Endothelial cell (in vitro differentiated cells): ENCODE measurements around the gene GRIN2D. TPM values are rescaled to one million over a fixed set of nuclear protein-coding genes. Genes with fewer than 3 reads are reported as not detected.
"Not testable (repeated sequence)": the region's sequence is repeated elsewhere in the genome, so short reads cannot be mapped to it uniquely, and the experiment has no call there.

ENCODE experiments used
- DNase-seq: peaks from one replicate; pipeline ENCODE4 v3.0.0; 2021; ENCODE audit warnings: low spot score
- H3K27ac Mint-ChIP-seq: one replicate; pipeline ENCODE4 v1.8.0; 2021; ENCODE audit warnings: mixed read lengths, inconsistent platforms; ENCODE audit not compliant: unreplicated experiment
- H3K27me3 Mint-ChIP-seq: one replicate; pipeline ENCODE4 v1.8.0; 2021; ENCODE audit warnings: mild to moderate bottlenecking, moderate library complexity, mixed read lengths, inconsistent platforms; ENCODE audit not compliant: unreplicated experiment
- H3K36me3 Mint-ChIP-seq: one replicate; pipeline ENCODE4 v1.8.0; 2021; ENCODE audit warnings: mild to moderate bottlenecking, low read depth, mixed read lengths, inconsistent platforms; ENCODE audit not compliant: unreplicated experiment
- H3K4me1 Mint-ChIP-seq: one replicate; pipeline ENCODE4 v1.8.0; 2021; ENCODE audit warnings: mild to moderate bottlenecking, mixed read lengths, inconsistent platforms; ENCODE audit not compliant: unreplicated experiment
- H3K4me3 Mint-ChIP-seq: one replicate; pipeline ENCODE4 v1.8.0; 2021; ENCODE audit warnings: mild to moderate bottlenecking, mixed read lengths, inconsistent platforms; ENCODE audit not compliant: unreplicated experiment
- H3K9me3 Mint-ChIP-seq: one replicate; pipeline ENCODE4 v1.8.0; 2021; ENCODE audit warnings: mixed read lengths, inconsistent platforms; ENCODE audit not compliant: unreplicated experiment
- total RNA-seq: library from RNA; stranded (reverse); fragmentation: NEBNext Ultra II Directional; extraction: Animal tissue kit (Norgen Biotek cat#: 25700); gene quantifications from one replicate; pipeline ENCODE4 v1.2.1, GENCODE V29; 2021; ENCODE audit not compliant: unreplicated experiment
- TF ChIP-seq, protein P1 (sequence below): fragments of 200-600 bp; sonication (generic); IDR thresholded peaks from one replicate; pipeline ENCODE4 v1.5.0; 2021; ENCODE audit warnings: antibody characterized with exemption; ENCODE audit not compliant: unreplicated experiment

The GRIN2D gene
- total RNA-seq, 1 donor from 2014 or later = 25.2 TPM

DNA sequence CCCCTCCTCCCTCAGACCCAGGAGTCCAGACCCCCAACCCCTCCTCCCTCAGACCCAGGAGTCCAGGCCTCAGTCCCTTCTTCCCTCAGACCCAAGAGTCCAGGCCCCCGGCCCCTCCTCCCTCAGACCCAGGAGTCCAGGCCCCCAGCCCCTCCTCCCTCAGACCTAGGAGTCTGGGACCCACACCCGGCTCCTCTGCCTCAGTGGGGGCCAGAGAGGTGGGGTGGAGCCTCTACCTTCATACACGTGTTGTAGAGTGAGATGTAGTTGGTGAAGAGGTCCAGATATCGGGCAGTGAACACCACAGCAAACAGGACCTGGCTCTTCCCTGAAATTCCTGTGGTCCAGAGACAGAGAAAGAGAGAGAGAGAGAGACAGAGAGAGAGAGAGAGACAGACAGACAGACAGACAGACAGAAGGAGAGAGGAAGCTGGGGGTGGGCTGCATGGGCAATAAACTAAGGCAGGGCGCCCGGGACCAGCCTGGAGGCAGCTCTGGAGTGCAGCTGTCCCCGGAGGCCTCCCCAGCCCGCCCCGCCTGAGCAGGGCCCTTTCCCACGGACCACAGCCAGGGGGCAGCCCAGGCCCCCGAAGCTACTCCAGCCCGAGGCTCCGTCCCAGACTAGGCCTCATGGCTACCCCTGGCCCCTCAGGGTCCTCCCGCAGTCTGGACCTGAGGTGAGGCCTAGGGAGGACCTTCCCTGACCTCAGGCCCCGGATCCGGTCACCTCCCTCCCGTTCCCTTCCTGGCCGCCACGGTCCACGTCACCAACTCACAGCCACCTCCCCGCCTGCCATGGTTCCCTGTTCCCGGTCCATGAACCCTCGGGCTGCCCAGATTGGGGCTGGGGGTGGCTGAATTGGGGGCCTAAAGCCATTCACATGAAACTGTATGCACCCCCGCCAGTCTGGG lies 3.0 kb upstream of the GRIN2D start:
- Mint-ChIP-seq H3K27ac (peak overlapping the region; percentile 81), H3K9me3 (peaks cover 4% of the 10 kb centered on the region), H3K4me1 (peaks cover 8% of the 10 kb centered on the region), H3K36me3 (peaks cover 21% of the 10 kb centered on the region), H3K4me3 (peak overlapping the region; percentile 98), H3K27me3 (peaks cover 14% of the 10 kb centered on the region)
- peak; percentile 77 for DNase-seq
- TF ChIP-seq, protein P1, sequence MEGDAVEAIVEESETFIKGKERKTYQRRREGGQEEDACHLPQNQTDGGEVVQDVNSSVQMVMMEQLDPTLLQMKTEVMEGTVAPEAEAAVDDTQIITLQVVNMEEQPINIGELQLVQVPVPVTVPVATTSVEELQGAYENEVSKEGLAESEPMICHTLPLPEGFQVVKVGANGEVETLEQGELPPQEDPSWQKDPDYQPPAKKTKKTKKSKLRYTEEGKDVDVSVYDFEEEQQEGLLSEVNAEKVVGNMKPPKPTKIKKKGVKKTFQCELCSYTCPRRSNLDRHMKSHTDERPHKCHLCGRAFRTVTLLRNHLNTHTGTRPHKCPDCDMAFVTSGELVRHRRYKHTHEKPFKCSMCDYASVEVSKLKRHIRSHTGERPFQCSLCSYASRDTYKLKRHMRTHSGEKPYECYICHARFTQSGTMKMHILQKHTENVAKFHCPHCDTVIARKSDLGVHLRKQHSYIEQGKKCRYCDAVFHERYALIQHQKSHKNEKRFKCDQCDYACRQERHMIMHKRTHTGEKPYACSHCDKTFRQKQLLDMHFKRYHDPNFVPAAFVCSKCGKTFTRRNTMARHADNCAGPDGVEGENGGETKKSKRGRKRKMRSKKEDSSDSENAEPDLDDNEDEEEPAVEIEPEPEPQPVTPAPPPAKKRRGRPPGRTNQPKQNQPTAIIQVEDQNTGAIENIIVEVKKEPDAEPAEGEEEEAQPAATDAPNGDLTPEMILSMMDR = peak; percentile 48

DNA sequence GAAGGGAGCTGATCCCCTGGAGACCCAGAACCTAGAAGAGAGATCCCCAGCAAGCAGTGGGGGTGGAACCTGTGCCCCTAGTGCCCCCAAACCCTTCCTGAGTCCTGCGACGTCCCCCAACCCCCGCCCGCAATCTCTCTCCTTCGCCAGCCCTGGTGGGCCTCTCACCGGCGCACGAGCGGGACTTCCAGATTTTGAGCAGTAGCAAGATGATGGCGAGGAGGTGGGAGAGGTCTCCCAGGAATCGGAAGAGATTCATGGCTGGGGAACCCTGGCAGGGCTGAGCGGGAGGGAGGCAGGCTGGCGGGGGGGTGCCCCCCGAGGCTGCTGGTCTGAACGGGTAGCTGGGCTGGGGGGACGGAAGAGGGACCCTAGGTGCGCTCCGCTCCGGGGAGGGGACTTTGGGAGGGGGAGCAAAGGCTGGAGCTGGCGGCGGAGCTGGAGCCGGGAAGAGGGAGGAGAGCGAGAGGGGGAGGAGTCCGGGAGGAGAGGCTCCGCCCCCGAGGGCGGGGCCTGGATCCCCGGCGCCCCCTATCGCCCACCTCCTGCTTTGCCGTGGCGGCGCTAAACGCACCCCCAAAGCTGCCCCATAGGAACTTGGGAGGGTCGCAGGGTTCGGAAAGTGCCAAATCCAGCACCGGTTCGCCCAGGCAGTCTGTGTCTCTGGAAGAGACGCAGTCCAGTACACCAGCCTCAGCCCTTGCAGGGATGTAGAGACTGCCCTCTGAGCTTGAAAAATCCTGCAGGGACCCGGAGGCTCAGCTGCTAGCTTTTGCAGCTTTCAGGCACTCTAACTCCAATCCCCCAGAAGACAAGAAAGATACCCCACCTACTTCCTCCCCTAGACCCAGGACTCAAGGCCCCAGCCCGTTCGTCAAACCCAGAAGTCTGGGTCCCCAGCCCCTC lies 2.1 kb upstream of the GRIN2D start, which contains the start of gene KDELR1:
Gene KDELR1, minus strand, starts transcription at position 452 of the 906 bp plus-strand sequence. Its CDS starts 193 bp downstream, at position 259.
- Mint-ChIP-seq H3K9me3 (peaks cover 4% of the 10 kb centered on the region), H3K4me1 (peaks cover 13% of the 10 kb centered on the region), H3K4me3 (peak within 1 kb of the TSS; percentile 98), H3K27me3 (peaks cover 16% of the 10 kb centered on the region), H3K36me3 (peaks cover 21% of the 10 kb centered on the region), H3K27ac (peak within 1 kb of the TSS; percentile 81)
- DNase-seq = peak; percentile 87
- TF ChIP-seq, protein P1 = peak; percentile 82

DNA sequence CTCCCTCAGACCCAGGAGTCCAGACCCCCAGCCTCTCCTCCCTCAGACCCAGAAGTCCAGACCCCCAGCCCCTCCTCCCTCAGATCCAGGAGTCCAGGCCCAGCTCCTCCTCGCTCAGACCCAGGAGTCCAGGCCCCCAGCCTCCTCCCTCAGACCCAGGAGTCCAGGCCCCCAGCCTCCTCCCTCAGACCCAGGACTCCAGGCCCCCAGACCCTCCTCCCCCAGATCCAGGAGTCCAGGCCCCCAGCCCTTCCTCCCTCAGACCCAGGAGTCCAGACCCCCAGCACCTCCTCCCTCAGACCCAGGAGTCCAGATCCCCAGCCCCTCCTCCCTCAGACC lies 1.5 kb upstream of the GRIN2D start:
- Mint-ChIP-seq H3K27me3 (peaks cover 15% of the 10 kb centered on the region), H3K4me1 (peaks cover 13% of the 10 kb centered on the region), H3K36me3 (peaks cover 21% of the 10 kb centered on the region), H3K4me3 (peak overlapping the region; percentile 42)
- H3K9me3 Mint-ChIP-seq, H3K27ac Mint-ChIP-seq, DNase-seq: not testable (repeated sequence)

DNA sequence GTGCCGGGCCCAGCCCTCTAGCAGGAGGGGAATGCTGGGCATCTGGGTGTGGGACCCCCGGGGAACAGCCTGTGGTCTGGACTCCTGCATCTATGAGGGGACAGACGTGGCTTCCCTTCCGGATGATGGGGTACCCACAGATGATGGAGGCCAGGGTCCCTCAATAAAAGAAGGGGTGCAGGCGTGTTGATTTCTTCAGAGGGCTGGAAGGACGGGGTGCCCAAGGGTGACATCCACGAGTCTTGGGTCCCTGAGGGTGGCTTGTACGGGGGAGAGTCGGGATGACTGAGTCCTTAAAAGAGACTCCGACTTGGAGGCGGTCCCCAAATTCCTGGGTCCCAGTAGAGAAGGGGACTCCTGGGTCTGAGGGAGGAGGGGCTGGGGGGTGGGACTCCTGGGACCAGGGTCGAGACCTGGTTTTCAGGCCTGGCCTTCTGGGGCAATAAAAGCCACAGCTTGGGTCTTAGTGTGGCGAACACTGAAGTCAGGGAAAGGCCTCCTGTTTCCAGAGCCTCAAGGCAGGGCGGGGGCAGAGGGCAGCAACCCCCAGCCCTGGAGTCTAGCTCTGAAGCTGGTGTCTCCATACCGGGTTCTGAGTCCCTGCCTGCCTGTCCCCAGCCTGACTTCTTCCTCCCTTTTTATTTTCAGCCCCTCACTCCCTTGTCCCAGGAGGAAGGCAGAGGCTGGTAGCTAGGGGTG lies 459 bp upstream of the GRIN2D start:
- DNase-seq = no peak
- peaks cover 4% of the 10 kb centered on the region for H3K9me3 Mint-ChIP-seq
- H3K36me3 Mint-ChIP-seq = peaks cover 16% of the 10 kb centered on the region
- TF ChIP-seq, protein P1 = no peak
- H3K4me3 Mint-ChIP-seq = no peak overlapping the region
- H3K27ac Mint-ChIP-seq = no peak overlapping the region
- H3K27me3 Mint-ChIP-seq = peaks cover 21% of the 10 kb centered on the region
- peaks cover 23% of the 10 kb centered on the region for H3K4me1 Mint-ChIP-seq
